Pancreas (tissue), 10 donors: ENCODE results near the gene SHC2. TPM values are rescaled to one million over a fixed set of nuclear protein-coding genes. Genes with fewer than 3 reads are reported as not detected.

Experiments
- ATAC-seq, 4 donors: fragments of 200-7000 bp; cut with Tn5 transposase; one replicate each; pipeline versions ENCODE4 v1.8.0 to v1.9.1; 2020; ENCODE audit warnings: mild to moderate bottlenecking in 4 of 4, moderate library complexity in 4 of 4
- DNase-seq, 6 donors: peaks; one replicate each; pipeline ENCODE4 v3.0.0-alpha.2; 2020
- FAIRE-seq: peaks from 2 replicates; lab custom pipeline; 2012; peaks lifted over from hg19 to GRCh38; lab: Jason Lieb, UNC
- H3K27ac ChIP-seq, 4 donors: fragments of 200-600 bp; sonication (generic); 1 replicate in 3 of 4; 2 replicates in 1 of 4; pipeline versions ENCODE4 v1.5.0 to v1.8.0; 2020
- H3K27me3 ChIP-seq, 4 donors: fragments of 200-600 bp; one replicate each; pipeline ENCODE4 v1.8.0; 2021
- H3K36me3 ChIP-seq, 3 donors: fragments of 200-600 bp; sonication (generic) in 1 of 3; one replicate each; pipeline versions ENCODE4 v1.5.0 to v1.8.0; 2020 to 2021
- H3K4me1 ChIP-seq, 3 donors: fragments of 200-600 bp; one replicate each; pipeline ENCODE4 v1.8.0; 2021
- H3K4me3 ChIP-seq, 4 donors: fragments of 200-600 bp; sonication (generic) in 2 of 4; one replicate each; pipeline versions ENCODE4 v1.5.0 to v1.8.0; 2020 to 2021
- H3K9me3 ChIP-seq, 4 donors: fragments of 200-600 bp; one replicate each; pipeline ENCODE4 v1.8.0; 2021
- CTCF ChIP-seq, 4 donors: fragments of 200-600 bp; sonication (generic) in 3 of 4; IDR thresholded peaks; one replicate each; pipeline versions ENCODE4 v1.5.0 to v1.8.0; 2021; ENCODE audit warnings: antibody characterized with exemption in 4 of 4
- WGBS, 2 donors: extraction: QIAGEN DNeasy Blood & Tissue Kit; methylation state at CpG; one replicate each; pipeline ENCODE4 v1.1.7; 2013; 5-methylcytosine and 5-hydroxymethylcytosine counted together
- intact Hi-C, 3 donors: fragments of 100-400 bp; cut with DNase I; formaldehyde crosslinking; loops; one replicate each; pipeline versions ENCODE4 v1.11.1 to v1.14.2; 2022
- polyA plus RNA-seq, 2 donors: library from polyadenylated mRNA; stranded (reverse); fragments of 200-250 nt; gene quantifications; one replicate each; pipeline ENCODE4 v1.2.3, GENCODE V29; 2013
- total RNA-seq, 6 donors: library from RNA; stranded (reverse); fragmentation: NEBNext Ultra II Directional in 4 of 6; extraction: Animal tissue kit (Norgen Biotek cat#: 25700) in 4 of 6; gene quantifications; one replicate each; pipeline versions ENCODE4 v1.2.1 to v1.2.4, GENCODE V29; 2021 to 2023
- donor health status: healthy with polysubstance abuse.
- donor health status: DM: no; HTN: no; CAD: no; lungs with moderate emphysema.
- donor health status: DM: no; HTN: no; CAD: no.
- donor health status: control.
- donor health status: control.
- donor health status: Bipolar disorder and iron deficiency.
- donor health status: DM: yes; HTN: yes; CAD: no.
- donor health status: DM: no; HTN: no; CAD: no.
- donor health status: DM: no; HTN: no; CAD: no.
- donor health status: DM: yes; HTN: yes; CAD: no.

SHC2 gene
- total and polyA plus RNA-seq, 8 donors = 76.2 to 382 (median 111) TPM

GRCh38 chr19:469833-470232 lies 9.0 kb upstream of the SHC2 start:
- Histone ChIP-seq H3K4me1 (no peaks in the 10 kb centered on the region), H3K27ac (no peak overlapping the region), H3K9me3 (no peaks in the 10 kb centered on the region), H3K36me3 (no peaks in the 10 kb centered on the region), H3K27me3 (no peaks in the 10 kb centered on the region), H3K4me3 (no peak overlapping the region)
- ATAC-seq (no peak), FAIRE-seq (no peak), DNase-seq (peak in 1 of 6 donors; percentile 17)
- no peak for TF ChIP-seq CTCF (IDR thresholded peaks at IDR 0.05)
- 72 to 74% methylated on average over 7 of the region's 7 CpGs for WGBS, 2 donors
- intact Hi-C loops = no loop called here

- H3K4me1 ChIP-seq = no peaks in the 10 kb centered on the region
- FAIRE-seq (no peak), ATAC-seq (no peak), DNase-seq (peak in 2 of 6 donors; percentile 37 to 50)
- intact Hi-C loops = no loop called here
- no peak overlapping the region for H3K27ac ChIP-seq
- no peak for TF ChIP-seq CTCF (IDR thresholded peaks at IDR 0.05)
- no peaks in the 10 kb centered on the region for H3K36me3 ChIP-seq
- H3K9me3 ChIP-seq = no peaks in the 10 kb centered on the region
- no peak overlapping the region for H3K4me3 ChIP-seq
- no peaks in the 10 kb centered on the region for H3K27me3 ChIP-seq
- WGBS, 2 donors = 68 to 71% methylated on average over 27 of the region's 27 CpGs
These were observed 7.9 kb upstream of the SHC2 start for GRCh38 chr19:468587-469256.

DNA sequence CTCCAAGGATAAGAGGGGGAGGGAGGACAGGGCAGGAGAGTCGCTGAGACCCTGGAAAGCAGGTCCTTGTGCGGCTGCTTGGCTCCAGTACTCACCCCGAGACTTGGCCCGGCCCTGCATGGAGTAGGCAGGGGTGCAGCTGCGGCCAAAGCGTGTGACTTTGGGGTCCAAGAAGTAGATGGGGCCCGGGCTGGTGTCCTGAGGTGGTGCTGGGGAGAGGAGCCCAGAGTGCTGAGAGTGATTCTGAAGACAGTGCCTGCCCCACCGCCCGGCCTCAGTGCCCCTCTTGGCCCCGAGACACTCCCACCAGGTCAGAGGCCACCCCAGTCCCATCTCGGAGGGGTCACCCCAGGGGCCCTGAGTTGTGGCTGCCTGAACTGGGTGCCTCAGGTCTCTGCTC lies 6.7 kb upstream of the SHC2 start:
- Histone ChIP-seq H3K9me3 (no peaks in the 10 kb centered on the region), H3K36me3 (no peaks in the 10 kb centered on the region), H3K4me3 (no peak overlapping the region), H3K27ac (no peak overlapping the region), H3K27me3 (no peaks in the 10 kb centered on the region), H3K4me1 (no peaks in the 10 kb centered on the region)
- DNase-seq = peak in 1 of 6 donors; percentile 56
- no peak for FAIRE-seq
- WGBS, 2 donors = 64 to 77% methylated on average over 8 to 11 of the region's 11 CpGs
- intact Hi-C loops = no loop called here
- ATAC-seq = no peak
- TF ChIP-seq CTCF (IDR thresholded peaks at IDR 0.05) = no peak

- FAIRE-seq = no peak
- no peak for ATAC-seq
- intact Hi-C loops = no loop called here
These were observed 4.4 kb upstream of the SHC2 start for GRCh38 chr19:465056-465816.

More at GRCh38 chr19:465056-465816, 4.4 kb upstream of the SHC2 start:
- TF ChIP-seq CTCF (IDR thresholded peaks at IDR 0.05) = no peak
- DNase-seq = peak in 1 of 6 donors; percentile 16
- H3K27me3 ChIP-seq = no peaks in the 10 kb centered on the region
- H3K27ac ChIP-seq = no peak overlapping the region
- H3K4me3 ChIP-seq = no peak overlapping the region
- H3K36me3 ChIP-seq = no peaks in the 10 kb centered on the region
- H3K9me3 ChIP-seq = no peaks in the 10 kb centered on the region
- WGBS, 2 donors = 89 to 95% methylated on average over 3 of the region's 3 CpGs
- H3K4me1 ChIP-seq = no peaks in the 10 kb centered on the region
